Measurements from ENCODE around the gene KIAA1191. TPM values are rescaled to one million over a fixed set of nuclear protein-coding genes. Genes with fewer than 3 reads are reported as not detected.

Gene KIAA1191
- total RNA-seq, 2 experiments from 2014 or later = 50.5 to 54.5 TPM

DNA sequence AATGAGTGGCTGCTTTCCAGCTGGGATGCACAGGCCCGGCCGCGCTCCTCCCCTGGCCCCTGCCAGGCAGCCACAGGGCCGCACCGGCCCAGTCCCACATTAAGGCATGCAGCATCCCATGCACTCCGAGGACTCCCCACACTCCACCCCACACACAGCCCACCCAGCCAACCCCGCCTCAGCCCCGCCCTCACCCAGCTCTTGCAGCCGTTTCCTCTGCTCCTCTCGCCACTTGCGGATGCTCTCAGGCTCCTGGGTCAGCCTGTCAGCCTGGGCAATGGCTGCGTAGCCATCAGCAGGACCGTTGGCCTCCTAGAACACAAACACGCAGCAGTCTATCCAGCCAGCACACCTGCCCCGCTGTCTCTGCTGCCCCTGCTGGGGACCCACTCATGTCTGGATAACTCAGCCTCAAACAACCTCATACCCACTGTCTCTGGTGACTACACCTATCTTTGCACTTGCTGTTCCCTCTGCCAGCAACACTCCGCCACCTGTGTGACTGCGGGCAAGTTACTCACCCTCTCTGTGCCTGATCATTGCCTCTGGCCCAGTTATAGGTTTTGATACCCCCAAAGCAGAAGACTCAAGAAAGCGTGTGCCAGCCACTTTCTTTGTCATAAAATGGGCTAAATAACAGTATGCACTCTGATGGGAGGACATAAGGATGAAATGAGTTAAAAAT lies 36.3 kb upstream of the KIAA1191 start:
- CTCF ChIA-PET = no interaction called here
- POLR2A ChIA-PET = no interaction called here
- Mint-ChIP-seq H3K27ac (no peak overlapping the region), H3K4me3 (no peak overlapping the region), H3K36me3 (ENCODE audit: low read depth) (peaks cover 8% of the 10 kb centered on the region), H3K4me1 (no peaks in the 10 kb centered on the region), H3K27me3 (no peaks in the 10 kb centered on the region), H3K9me3 (no peaks in the 10 kb centered on the region)
- no peak for DNase-seq

DNA sequence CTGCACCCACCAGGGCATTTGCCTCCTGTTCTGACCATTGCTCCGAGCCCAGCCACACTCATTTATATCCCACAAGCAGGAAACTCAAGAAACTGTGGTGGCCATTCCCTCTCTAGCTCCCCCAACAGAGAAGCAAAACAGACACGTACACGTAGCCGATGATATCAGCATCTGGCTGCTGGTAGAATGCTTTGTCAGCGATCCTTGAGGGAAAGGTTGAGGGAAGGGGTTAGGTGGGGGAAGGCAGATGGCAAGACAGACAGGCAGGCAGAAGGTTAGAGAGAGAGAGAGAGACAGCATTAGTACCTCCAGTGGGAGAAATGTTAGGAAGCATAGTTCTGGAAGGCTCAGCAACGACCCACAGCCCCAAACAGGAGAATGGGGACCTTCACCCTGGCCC lies 34.8 kb upstream of the KIAA1191 start:
- DNase-seq = no peak
- no peaks in the 10 kb centered on the region for H3K9me3 Mint-ChIP-seq
- H3K4me1 Mint-ChIP-seq = no peaks in the 10 kb centered on the region
- ChIA-PET CTCF (no interaction called here), POLR2A (interaction anchor here (1.0 kb wide), 1 partner anchor 20 kb away, joined by 3 read pairs; no protein-coding TSS in a partner anchor)
- H3K4me3 Mint-ChIP-seq = no peak overlapping the region
- peaks cover 13% of the 10 kb centered on the region for H3K36me3 Mint-ChIP-seq (ENCODE audit: low read depth)
- H3K27me3 Mint-ChIP-seq = no peaks in the 10 kb centered on the region
- no peak overlapping the region for H3K27ac Mint-ChIP-seq

DNA sequence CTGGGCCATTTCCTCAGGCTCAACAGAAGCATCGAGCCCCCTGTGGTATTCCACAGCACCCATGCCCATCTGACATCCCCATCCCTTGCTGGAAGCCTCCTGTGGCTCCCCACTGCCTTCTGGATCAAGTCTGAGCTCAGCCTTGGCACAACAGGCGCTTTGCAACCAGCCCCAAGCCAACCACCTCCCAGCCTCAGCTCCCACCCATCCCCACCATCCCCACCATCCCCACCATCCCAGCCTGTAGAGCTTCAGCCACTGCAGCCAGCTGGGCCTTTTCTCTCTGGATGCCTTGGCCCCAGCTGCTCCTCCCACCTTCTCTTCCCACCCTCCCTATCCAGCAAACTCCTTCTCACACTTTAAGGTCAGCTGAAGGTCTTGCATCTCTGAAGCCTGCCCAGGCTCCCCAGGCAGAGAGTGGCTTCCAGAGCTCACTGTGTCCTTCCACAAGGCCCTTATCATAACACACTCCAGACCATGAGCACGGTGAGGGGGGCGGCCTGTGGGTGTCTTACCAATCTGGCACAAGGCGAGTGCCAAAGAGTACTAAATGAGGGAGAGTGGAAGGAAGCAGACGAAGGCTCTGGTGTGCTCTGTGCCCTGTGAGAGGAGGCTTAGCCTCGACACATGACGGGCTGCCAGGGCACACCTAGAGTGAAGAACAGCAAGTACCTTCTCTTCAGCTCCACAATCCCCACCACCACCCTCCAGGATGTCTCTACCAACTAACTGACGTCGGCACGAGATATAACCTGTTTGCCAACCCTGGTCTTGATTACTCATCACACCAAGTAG lies 33.5 kb upstream of the KIAA1191 start:
- ChIA-PET POLR2A (interaction anchor here (0.6 kb wide), 1 partner anchor 13 kb away, joined by 3 read pairs; no protein-coding TSS in a partner anchor), CTCF (no interaction called here)
- H3K36me3 Mint-ChIP-seq (ENCODE audit: low read depth) = peaks cover 24% of the 10 kb centered on the region
- H3K9me3 Mint-ChIP-seq = no peaks in the 10 kb centered on the region
- H3K4me1 Mint-ChIP-seq = peaks cover 4% of the 10 kb centered on the region
- no peaks in the 10 kb centered on the region for H3K27me3 Mint-ChIP-seq
- no peak overlapping the region for H3K4me3 Mint-ChIP-seq
- DNase-seq = no peak
- H3K27ac Mint-ChIP-seq = no peak overlapping the region

DNA sequence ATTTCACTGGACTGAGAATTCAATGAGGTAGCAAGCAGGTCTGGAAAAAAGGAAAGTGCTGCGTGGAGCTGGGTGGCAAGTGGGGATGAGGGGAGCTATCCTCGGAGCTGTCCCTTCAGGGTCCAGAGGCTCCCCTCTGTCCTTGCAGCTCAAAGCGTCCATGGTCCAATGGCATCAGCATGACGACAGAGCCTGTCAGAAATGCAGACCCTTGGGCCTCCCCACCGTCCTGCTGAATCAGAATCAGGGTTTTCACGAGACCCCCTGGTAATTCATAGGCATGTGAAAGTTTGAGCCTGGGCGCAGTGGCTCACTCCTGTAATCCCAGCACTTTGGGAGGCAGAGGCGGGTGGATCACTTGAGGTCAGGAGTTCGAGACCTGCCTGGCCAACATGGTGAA lies 32.5 kb upstream of the KIAA1191 start:
- ChIA-PET CTCF (no interaction called here), POLR2A (interaction anchor here (1.2 kb wide), 1 partner anchor 17 kb away, joined by 3 read pairs; no protein-coding TSS in a partner anchor)
- peaks cover 29% of the 10 kb centered on the region for H3K36me3 Mint-ChIP-seq (ENCODE audit: low read depth)
- no peaks in the 10 kb centered on the region for H3K27me3 Mint-ChIP-seq
- H3K27ac Mint-ChIP-seq = no peak overlapping the region
- peaks cover 7% of the 10 kb centered on the region for H3K4me1 Mint-ChIP-seq
- no peak for DNase-seq
- H3K4me3 Mint-ChIP-seq = no peak overlapping the region
- H3K9me3 Mint-ChIP-seq = no peaks in the 10 kb centered on the region

DNA sequence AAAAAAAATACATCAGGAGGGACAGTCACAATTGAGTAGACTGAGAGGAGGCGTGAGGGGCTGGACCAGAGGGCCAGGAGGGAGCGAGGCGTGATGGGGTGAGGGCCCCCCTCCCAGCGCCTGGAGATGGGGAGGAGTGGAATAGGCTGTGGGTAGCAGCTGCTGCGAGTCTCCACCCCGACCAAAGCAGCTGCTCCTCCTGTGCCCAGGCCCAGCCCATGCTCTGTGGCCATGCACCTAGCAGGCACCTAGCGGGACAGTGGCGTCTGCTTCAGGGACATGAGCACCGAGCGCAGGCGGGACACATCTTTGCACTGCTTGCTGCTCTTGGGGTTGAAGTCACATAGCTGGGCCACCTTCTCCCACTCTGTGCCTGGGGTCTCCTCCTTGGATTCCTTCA lies 31.0 kb upstream of the KIAA1191 start:
- H3K27me3 Mint-ChIP-seq = no peaks in the 10 kb centered on the region
- ChIA-PET POLR2A (no interaction called here), CTCF (interaction anchor here (0.7 kb wide), 1 partner anchor 145 kb away, joined by 3 read pairs; the partner anchor contains the start of gene RNF44)
- H3K4me1 Mint-ChIP-seq = peaks cover 11% of the 10 kb centered on the region
- no peak for DNase-seq
- H3K9me3 Mint-ChIP-seq = no peaks in the 10 kb centered on the region
- H3K4me3 Mint-ChIP-seq = no peak overlapping the region
- peaks cover 33% of the 10 kb centered on the region for H3K36me3 Mint-ChIP-seq (ENCODE audit: low read depth)
- no peak overlapping the region for H3K27ac Mint-ChIP-seq

DNA sequence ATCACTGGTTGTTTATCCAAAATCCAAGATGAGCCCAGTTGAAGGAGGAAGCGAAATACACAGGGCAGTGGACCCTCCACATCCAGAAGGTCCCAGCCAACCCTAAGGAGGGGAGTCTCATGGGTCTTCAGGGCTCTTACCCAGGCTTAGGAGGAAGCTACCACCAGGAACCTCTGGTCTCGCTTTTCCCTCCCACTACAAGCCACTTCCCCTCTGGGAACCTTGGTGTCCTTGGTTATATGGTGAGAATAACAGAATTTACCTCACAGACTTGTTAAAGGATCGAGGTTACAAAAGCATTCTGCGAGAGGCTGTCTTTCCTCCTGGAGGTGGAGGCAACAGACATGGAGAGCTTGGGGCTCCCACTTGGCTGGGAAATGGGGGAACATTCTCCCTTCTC lies 30.4 kb upstream of the KIAA1191 start:
- Mint-ChIP-seq H3K36me3 (ENCODE audit: low read depth) (peaks cover 34% of the 10 kb centered on the region), H3K27me3 (no peaks in the 10 kb centered on the region), H3K4me3 (no peak overlapping the region), H3K4me1 (peaks cover 17% of the 10 kb centered on the region), H3K27ac (no peak overlapping the region), H3K9me3 (no peaks in the 10 kb centered on the region)
- CTCF ChIA-PET = interaction anchor here (0.7 kb wide), 1 partner anchor 145 kb away, joined by 3 read pairs; the partner anchor contains the start of gene RNF44
- POLR2A ChIA-PET = interaction anchor here (0.6 kb wide), 1 partner anchor 56 kb away, joined by 3 read pairs; no protein-coding TSS in a partner anchor
- DNase-seq = no peak

DNA sequence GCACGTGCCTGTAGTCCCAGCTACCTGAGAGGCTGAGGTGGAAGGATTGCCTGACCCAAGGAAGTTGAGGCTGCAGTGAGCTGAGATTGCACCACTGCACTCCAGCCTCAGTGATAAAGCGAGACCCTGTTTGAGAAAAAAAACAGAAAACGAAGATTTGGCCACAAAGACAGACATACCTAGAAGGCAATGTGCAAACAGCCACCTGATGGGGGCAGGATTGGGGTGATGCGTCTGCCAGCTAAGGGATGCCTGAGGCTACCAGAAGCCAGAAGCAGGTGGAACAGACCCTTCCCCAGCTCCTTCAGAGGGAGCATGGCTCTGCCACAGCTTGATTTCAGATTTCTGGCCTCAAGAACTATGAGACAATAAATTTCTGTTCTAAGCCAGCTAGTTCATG lies 29.9 kb upstream of the KIAA1191 start:
- no peak for DNase-seq
- peaks cover 39% of the 10 kb centered on the region for H3K36me3 Mint-ChIP-seq (ENCODE audit: low read depth)
- H3K27ac Mint-ChIP-seq = no peak overlapping the region
- CTCF ChIA-PET = interaction anchor here (1.1 kb wide), 1 partner anchor 56 kb away, joined by 4 read pairs; the partner anchor contains the start of gene FAF2
- H3K27me3 Mint-ChIP-seq = no peaks in the 10 kb centered on the region
- POLR2A ChIA-PET = interaction anchor here (0.6 kb wide), 1 partner anchor 56 kb away, joined by 3 read pairs; no protein-coding TSS in a partner anchor
- H3K4me1 Mint-ChIP-seq = peaks cover 22% of the 10 kb centered on the region
- H3K4me3 Mint-ChIP-seq = no peak overlapping the region
- no peaks in the 10 kb centered on the region for H3K9me3 Mint-ChIP-seq

DNA sequence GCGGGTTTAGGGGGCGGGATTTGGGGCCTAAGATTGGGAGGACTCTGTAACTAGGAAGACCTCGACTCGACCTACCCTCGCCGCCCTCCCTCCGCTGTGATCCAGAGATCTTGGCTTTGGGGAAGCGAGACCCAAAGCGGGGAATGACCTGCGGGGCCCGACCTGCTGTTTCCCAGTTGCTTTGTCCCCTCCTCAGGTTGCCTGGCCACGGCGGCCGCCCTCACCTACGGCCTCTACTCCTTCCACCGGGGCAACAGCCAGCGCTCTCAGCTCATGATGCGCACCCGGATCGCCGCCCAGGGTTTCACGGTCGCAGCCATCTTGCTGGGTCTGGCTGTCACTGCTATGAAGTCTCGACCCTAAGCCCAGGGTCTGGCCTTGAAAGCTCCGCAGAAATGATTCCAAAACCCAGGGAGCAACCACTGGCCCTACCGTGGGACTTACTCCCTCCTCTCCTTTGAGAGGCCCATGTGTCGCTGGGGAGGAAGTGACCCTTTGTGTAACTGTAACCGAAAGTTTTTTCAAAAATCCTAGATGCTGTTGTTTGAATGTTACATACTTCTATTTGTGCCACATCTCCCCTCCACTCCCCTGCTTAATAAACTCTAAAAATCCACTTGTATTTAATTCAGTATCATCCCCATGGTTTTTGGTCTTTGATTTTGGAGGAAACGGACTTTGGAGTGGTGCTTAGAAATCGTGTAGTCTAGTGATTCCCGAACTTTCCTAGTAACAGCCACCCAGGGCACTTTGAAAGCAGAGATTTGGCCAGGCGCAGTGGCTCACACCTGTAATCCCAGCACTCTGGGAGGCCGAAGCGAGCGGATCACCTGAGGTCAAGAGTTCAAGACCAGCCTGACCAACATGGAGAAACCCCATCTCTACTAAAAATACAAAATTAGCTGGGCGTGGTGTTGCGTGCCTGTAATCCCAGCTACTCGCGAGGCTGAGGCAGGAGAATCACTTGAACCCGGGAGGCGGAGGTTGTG lies 27.9 kb upstream of the KIAA1191 start:
- no peak for DNase-seq
- CTCF ChIA-PET = interaction anchor here (0.6 to 1.8 kb wide), 4 partner anchors 28 to 271 kb away, joined by 3 to 8 read pairs (median 4); partner anchors contain the start of gene KIAA1191
- peak overlapping the region; percentile 99 for H3K27ac Mint-ChIP-seq
- H3K4me1 Mint-ChIP-seq = peaks cover 31% of the 10 kb centered on the region
- POLR2A ChIA-PET = interaction anchor here (1.1 to 6.9 kb wide), 7 partner anchors 11 to 153 kb away, joined by 5 to 62 read pairs (median 15); partner anchors contain the start of genes FAF2, KIAA1191 and RNF44
- H3K27me3 Mint-ChIP-seq = no peaks in the 10 kb centered on the region
- no peaks in the 10 kb centered on the region for H3K9me3 Mint-ChIP-seq
- H3K4me3 Mint-ChIP-seq = peak overlapping the region; percentile 95
- H3K36me3 Mint-ChIP-seq (ENCODE audit: low read depth) = peaks cover 56% of the 10 kb centered on the region

DNA sequence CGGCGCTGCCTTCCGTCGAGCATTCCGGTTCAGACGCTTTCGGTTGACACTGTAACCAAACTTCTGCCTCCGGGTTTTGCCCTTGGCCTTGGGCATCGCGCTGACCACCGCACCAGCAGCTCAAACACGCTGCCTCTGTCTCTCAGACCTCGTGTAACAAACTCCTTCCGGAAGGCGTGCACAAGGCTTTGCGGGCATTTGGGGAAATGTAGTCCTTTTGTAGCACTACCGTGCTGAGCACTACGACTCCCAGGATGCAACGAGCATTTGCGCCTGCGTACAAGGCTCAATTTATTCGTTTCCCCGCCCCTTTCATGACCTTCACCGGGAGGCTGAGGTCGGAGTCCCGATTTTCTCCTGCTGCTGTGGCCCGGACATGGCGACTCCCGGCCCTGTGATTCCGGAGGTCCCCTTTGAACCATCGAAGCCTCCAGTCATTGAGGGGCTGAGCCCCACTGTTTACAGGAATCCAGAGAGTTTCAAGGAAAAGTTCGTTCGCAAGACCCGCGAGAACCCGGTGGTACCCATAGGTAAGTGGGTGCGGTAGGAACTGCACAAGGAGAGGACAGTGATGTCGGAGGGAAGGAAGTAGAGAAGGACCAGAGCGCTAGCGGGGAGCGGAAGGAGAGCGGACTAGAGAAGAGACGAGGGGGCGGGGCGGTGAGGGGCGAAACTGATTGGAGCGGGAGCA lies 27.0 kb upstream of the KIAA1191 start, which contains the start of the genes HIGD2A and NOP16:
HIGD2A (plus strand) TSS at position 308 of the 691 bp plus-strand sequence; CDS start at position 377, 69 bp downstream.
NOP16 (minus strand) TSS at position 155 of the 691 bp plus-strand sequence; CDS start at position 96, 59 bp downstream.
- Mint-ChIP-seq H3K27ac (peak within 1 kb of the TSS; percentile 99), H3K4me1 (peaks cover 31% of the 10 kb centered on the region), H3K9me3 (no peaks in the 10 kb centered on the region), H3K27me3 (no peaks in the 10 kb centered on the region), H3K4me3 (peak within 1 kb of the TSS; percentile 95), H3K36me3 (ENCODE audit: low read depth) (peaks cover 61% of the 10 kb centered on the region)
- ChIA-PET CTCF (interaction anchor here (0.6 to 1.8 kb wide), 5 partner anchors 27 to 272 kb away, joined by 3 to 8 read pairs (median 4); partner anchors contain the start of genes KIAA1191 and RNF44), POLR2A (interaction anchor here (0.6 to 6.9 kb wide), 10 partner anchors 11 to 154 kb away, joined by 3 to 62 read pairs (median 8); partner anchors contain the start of genes FAF2, KIAA1191 and RNF44)
- peak; percentile 99 for DNase-seq

DNA sequence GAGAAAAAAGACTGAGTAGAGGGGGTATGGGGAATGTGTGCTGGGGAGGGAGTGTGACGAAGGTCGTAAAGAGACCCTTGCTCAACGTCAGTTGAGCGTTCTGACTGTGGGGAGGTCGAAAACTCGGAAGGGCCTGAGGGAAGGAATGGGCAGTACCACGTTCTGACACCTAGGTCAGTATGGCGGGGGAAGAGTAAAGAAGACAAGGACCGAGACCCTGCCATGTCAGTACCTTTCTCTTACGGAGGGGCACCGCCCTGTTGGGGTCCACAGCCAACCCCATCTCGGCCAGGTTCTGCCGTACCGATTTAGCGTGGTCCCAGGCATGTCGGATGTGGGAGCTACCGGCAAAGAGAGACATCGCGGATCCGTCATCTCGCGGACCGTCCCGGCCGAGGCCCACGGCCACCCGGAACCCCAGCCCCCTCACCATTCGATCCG lies 26.5 kb upstream of the KIAA1191 start:
- CTCF ChIA-PET = interaction anchor here (1.0 to 1.8 kb wide), 3 partner anchors 27 to 153 kb away, joined by 3 to 8 read pairs (median 4); partner anchors contain the start of genes KIAA1191 and RNF44
- Mint-ChIP-seq H3K4me3 (peak overlapping the region; percentile 95), H3K27me3 (no peaks in the 10 kb centered on the region), H3K4me1 (peaks cover 31% of the 10 kb centered on the region), H3K9me3 (no peaks in the 10 kb centered on the region), H3K27ac (peak overlapping the region; percentile 99), H3K36me3 (ENCODE audit: low read depth) (peaks cover 63% of the 10 kb centered on the region)
- DNase-seq = no peak
- POLR2A ChIA-PET = interaction anchor here (0.6 to 6.9 kb wide), 9 partner anchors 11 to 155 kb away, joined by 3 to 62 read pairs (median 8); partner anchors contain the start of genes FAF2, KIAA1191 and RNF44

DNA sequence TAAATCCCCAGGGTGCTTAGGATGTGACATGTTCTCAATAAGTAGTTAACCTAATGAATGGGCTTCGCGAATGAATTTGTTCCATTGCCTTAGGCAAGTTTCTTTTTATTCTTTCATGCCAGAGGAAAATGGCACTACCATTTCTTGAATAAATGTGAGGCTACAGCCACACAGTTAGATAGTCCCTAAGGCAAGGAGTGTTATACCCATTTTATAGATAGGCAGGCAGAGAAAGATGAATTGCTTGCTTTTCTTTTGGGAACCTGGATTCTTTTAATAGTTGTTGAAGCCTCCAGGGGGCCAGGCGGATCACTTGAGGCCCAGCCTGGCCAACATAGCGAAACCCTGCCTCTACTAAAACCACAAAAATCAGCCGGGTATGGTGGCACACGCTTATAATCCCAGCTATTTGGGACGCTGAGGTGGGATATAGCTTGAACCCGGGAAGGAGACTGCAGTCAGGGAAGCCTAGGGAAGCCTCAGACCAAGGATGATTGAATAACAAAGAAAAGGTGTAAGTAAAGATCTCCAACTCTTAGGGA lies 25.9 kb upstream of the KIAA1191 start:
- H3K36me3 Mint-ChIP-seq (ENCODE audit: low read depth) = peaks cover 66% of the 10 kb centered on the region
- DNase-seq = no peak
- H3K27me3 Mint-ChIP-seq = no peaks in the 10 kb centered on the region
- H3K27ac Mint-ChIP-seq = peak overlapping the region; percentile 99
- peak overlapping the region; percentile 95 for H3K4me3 Mint-ChIP-seq
- POLR2A ChIA-PET = interaction anchor here (0.7 to 6.9 kb wide), 8 partner anchors 10 to 155 kb away, joined by 3 to 62 read pairs (median 12); partner anchors contain the start of genes FAF2, KIAA1191 and RNF44
- CTCF ChIA-PET = interaction anchor here (0.7 to 1.8 kb wide), 3 partner anchors 26 to 150 kb away, joined by 3 to 8 read pairs (median 4); partner anchors contain the start of genes KIAA1191 and RNF44
- peaks cover 31% of the 10 kb centered on the region for H3K4me1 Mint-ChIP-seq
- H3K9me3 Mint-ChIP-seq = no peaks in the 10 kb centered on the region
